ENCODE data around the gene WWOX. TPM values are rescaled to one million over a fixed set of nuclear protein-coding genes. Genes with fewer than 3 reads are reported as not detected.
A peak's percentile ranks its signal among the peaks of the same experiment; 100 is the strongest.

Gene WWOX
- total and polyA plus RNA-seq, 3 experiments from 2014 or later: 17.2 to 18.6 (median 18.2) TPM

DNA sequence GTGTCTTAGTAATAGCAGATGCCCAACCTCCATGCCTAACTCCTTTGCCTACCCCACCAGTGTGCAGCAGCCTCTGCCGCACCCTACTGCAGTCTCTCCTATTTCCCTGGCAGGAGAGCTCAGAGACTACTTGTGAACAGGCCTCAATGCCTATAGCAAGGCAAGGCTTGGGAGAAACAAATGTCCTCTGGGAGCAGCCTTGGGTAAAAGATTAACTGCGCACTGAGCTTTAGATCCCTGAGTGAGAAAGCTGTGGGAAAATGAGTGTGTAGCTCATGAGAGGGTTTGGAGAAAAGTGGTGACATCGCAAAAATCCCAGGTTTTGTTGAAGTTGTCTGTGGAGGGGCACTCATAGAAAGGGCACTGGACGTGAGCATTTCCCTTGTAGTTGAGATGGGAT, 335.8 kb downstream of the WWOX start:
- Histone ChIP-seq H3K27me3 (ENCODE audit: insufficient read depth, low read length, poor library complexity, severe bottlenecking) (no peaks in the 10 kb centered on the region), H3K36me3 (ENCODE audit: insufficient read depth, low read length) (no peaks in the 10 kb centered on the region), H3K27ac (ENCODE audit: low read depth, low read length) (no peak overlapping the region), H3K4me1 (ENCODE audit: insufficient read depth, low read length) (no peaks in the 10 kb centered on the region), H3K4me3 (ENCODE audit: low read length) (no peak overlapping the region), H3K9me3 (ENCODE audit: low read length) (no peaks in the 10 kb centered on the region)
- H3K9me3 Mint-ChIP-seq: no peaks in the 10 kb centered on the region
- no peak for DNase-seq
- H3K27me3 Mint-ChIP-seq: no peaks in the 10 kb centered on the region
- no peaks in the 10 kb centered on the region for H3K4me1 Mint-ChIP-seq
- no peak overlapping the region for H3K27ac Mint-ChIP-seq
- ChIA-PET POLR2A (no interaction called here), CTCF (interaction anchor here (1.0 to 1.4 kb wide), 3 partner anchors 10 to 29 kb away, joined by 3 read pairs; no protein-coding TSS in a partner anchor)
- H3K4me3 Mint-ChIP-seq: no peak overlapping the region
- peaks cover 10 to 24% (median 23%) of the 10 kb centered on the region in 3 donors for H3K36me3 Mint-ChIP-seq

DNA sequence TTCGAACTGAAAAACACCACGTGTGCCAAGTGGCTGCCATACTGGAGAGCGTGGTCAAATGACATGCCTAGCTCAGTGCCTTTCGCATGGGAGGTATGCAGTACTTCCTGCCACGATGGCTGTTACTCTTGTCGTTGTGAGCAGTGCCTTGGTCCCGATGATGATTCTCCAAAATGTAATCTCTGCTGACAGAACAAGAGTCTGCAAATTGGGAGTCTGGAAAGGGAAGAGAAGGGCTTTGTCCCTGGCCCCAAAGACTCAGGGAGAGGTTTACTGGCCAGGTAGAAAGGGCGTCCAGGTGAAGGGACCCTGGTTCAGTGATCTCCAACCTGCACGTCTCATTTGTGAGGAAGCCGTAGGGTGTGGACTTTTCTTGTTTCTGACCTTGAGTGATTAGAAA, 336.6 kb downstream of the WWOX start:
- Mint-ChIP-seq H3K36me3 (peaks cover 7 to 21% (median 19%) of the 10 kb centered on the region in 3 donors), H3K4me3 (no peak overlapping the region), H3K4me1 (no peaks in the 10 kb centered on the region), H3K27ac (no peak overlapping the region), H3K27me3 (no peaks in the 10 kb centered on the region), H3K9me3 (no peaks in the 10 kb centered on the region)
- CTCF ChIA-PET: interaction anchor here (1.3 to 1.4 kb wide), 3 partner anchors 9 to 45 kb away, joined by 3 read pairs; no protein-coding TSS in a partner anchor
- DNase-seq: no peak
- Histone ChIP-seq H3K27ac (ENCODE audit: low read depth, low read length) (no peak overlapping the region), H3K4me1 (ENCODE audit: insufficient read depth, low read length) (no peaks in the 10 kb centered on the region), H3K9me3 (ENCODE audit: low read length) (no peaks in the 10 kb centered on the region), H3K27me3 (ENCODE audit: insufficient read depth, low read length, poor library complexity, severe bottlenecking) (no peaks in the 10 kb centered on the region), H3K36me3 (ENCODE audit: insufficient read depth, low read length) (no peaks in the 10 kb centered on the region), H3K4me3 (ENCODE audit: low read length) (no peak overlapping the region)
- POLR2A ChIA-PET: no interaction called here

DNA sequence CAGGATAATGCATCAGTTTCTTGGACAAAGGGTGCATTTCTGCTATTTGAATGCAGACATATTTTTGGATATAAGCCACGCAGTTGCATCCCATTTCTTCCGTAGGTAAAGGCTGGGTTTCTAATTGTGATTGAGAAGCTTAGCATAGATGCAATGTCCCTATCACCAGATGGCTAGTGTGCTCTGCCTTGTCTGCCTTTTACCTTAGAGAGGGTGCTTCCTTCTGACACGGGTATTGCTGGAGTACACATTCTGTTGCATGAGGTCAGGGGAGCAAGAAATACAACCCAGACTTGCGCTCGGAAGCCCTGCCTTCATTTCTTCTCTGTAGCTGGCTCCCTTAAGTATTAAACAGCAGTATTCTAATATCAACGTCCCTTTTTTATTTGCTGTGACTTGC, 337.4 kb downstream of the WWOX start:
- Histone ChIP-seq H3K9me3 (ENCODE audit: low read length) (no peaks in the 10 kb centered on the region), H3K4me1 (ENCODE audit: insufficient read depth, low read length) (no peaks in the 10 kb centered on the region), H3K4me3 (ENCODE audit: low read length) (no peak overlapping the region), H3K27ac (ENCODE audit: low read depth, low read length) (no peak overlapping the region), H3K36me3 (ENCODE audit: insufficient read depth, low read length) (no peaks in the 10 kb centered on the region), H3K27me3 (ENCODE audit: insufficient read depth, low read length, poor library complexity, severe bottlenecking) (no peaks in the 10 kb centered on the region)
- H3K4me1 Mint-ChIP-seq: no peaks in the 10 kb centered on the region
- H3K9me3 Mint-ChIP-seq: no peaks in the 10 kb centered on the region
- H3K4me3 Mint-ChIP-seq: no peak overlapping the region
- no peak overlapping the region for H3K27ac Mint-ChIP-seq
- H3K27me3 Mint-ChIP-seq: no peaks in the 10 kb centered on the region
- DNase-seq: no peak
- peaks cover 6 to 24% (median 19%) of the 10 kb centered on the region in 3 donors for H3K36me3 Mint-ChIP-seq
- ChIA-PET POLR2A (no interaction called here), CTCF (interaction anchor here (1.3 to 1.4 kb wide), 2 partner anchors 30 to 45 kb away, joined by 3 read pairs; no protein-coding TSS in a partner anchor)

DNA sequence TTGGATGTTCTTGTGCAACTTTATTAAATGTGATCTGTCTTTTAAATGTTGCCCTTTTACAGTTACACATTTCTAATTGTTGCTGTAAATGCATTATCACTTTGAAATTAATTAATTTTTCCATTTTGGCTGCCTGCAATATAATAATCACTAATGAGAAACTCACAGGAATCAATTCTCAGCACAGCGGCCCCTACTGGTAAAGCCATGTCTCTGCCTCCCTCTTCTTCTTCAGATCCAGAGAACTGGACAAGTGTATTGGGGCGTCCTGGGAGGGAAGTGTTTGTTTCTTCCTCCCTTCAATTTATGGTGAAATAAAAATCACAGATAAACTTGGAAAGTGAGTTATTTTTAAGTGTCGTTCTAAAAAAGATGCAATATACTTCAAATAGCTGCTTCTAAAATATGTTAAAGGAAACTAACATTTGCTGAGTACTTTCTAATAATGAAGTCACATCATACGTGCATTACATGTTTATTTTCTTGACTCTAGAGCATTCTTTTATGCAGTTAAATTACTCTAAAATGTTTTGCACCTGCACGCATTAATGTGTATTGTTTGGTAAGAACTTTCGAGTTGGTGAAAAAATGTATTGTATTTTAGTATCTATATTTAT, 338.0 kb downstream of the WWOX start:
- peaks cover 6 to 25% (median 18%) of the 10 kb centered on the region in 3 donors for H3K36me3 Mint-ChIP-seq

DNA sequence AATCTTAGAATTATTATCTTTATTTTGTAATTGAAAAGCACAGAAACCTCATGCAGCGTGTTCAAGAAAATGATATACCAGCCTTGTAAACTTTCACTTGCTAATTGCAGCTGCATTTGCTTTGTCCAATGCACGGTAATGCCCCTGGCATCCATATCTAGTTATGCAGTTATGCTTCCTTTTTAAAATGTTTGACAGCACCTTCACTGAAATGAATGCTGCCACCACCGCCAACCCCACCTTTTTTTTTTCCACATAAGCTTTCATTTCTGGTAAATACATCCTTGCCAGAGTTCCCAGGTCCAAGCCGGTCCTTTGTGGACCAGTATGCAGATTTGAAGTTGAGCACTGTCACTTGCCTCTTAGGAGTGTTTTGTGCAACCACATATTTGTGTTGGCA, 338.8 kb downstream of the WWOX start:
- no peaks in the 10 kb centered on the region for H3K27me3 Mint-ChIP-seq
- no peak overlapping the region for H3K4me3 Mint-ChIP-seq
- ChIA-PET POLR2A (no interaction called here), CTCF (no interaction called here)
- Histone ChIP-seq H3K27ac (ENCODE audit: low read depth, low read length) (no peak overlapping the region), H3K36me3 (ENCODE audit: insufficient read depth, low read length) (no peaks in the 10 kb centered on the region), H3K4me3 (ENCODE audit: low read length) (no peak overlapping the region), H3K4me1 (ENCODE audit: insufficient read depth, low read length) (no peaks in the 10 kb centered on the region), H3K9me3 (ENCODE audit: low read length) (no peaks in the 10 kb centered on the region), H3K27me3 (ENCODE audit: insufficient read depth, low read length, poor library complexity, severe bottlenecking) (no peaks in the 10 kb centered on the region)
- peaks cover 4 to 19% (median 10%) of the 10 kb centered on the region in 3 donors for H3K36me3 Mint-ChIP-seq
- H3K4me1 Mint-ChIP-seq: no peaks in the 10 kb centered on the region
- H3K27ac Mint-ChIP-seq: no peak overlapping the region
- no peaks in the 10 kb centered on the region for H3K9me3 Mint-ChIP-seq
- DNase-seq: no peak

More for the DNA sequence above, 338.0 kb downstream of the WWOX start:
- Histone ChIP-seq H3K4me3 (ENCODE audit: low read length) (no peak overlapping the region), H3K4me1 (ENCODE audit: insufficient read depth, low read length) (no peaks in the 10 kb centered on the region), H3K27me3 (ENCODE audit: insufficient read depth, low read length, poor library complexity, severe bottlenecking) (no peaks in the 10 kb centered on the region), H3K36me3 (ENCODE audit: insufficient read depth, low read length) (no peaks in the 10 kb centered on the region), H3K9me3 (ENCODE audit: low read length) (no peaks in the 10 kb centered on the region), H3K27ac (ENCODE audit: low read depth, low read length) (no peak overlapping the region)
- no peaks in the 10 kb centered on the region for H3K4me1 Mint-ChIP-seq
- H3K4me3 Mint-ChIP-seq: no peak overlapping the region
- H3K27ac Mint-ChIP-seq: no peak overlapping the region
- no peaks in the 10 kb centered on the region for H3K9me3 Mint-ChIP-seq
- CTCF ChIA-PET: interaction anchor here (1.3 kb wide), 1 partner anchor 44 kb away, joined by 3 read pairs; no protein-coding TSS in a partner anchor
- peak in 4 of 5 donors; percentile 1 to 47 (median 6) for DNase-seq
- POLR2A ChIA-PET: no interaction called here
- no peaks in the 10 kb centered on the region for H3K27me3 Mint-ChIP-seq

DNA sequence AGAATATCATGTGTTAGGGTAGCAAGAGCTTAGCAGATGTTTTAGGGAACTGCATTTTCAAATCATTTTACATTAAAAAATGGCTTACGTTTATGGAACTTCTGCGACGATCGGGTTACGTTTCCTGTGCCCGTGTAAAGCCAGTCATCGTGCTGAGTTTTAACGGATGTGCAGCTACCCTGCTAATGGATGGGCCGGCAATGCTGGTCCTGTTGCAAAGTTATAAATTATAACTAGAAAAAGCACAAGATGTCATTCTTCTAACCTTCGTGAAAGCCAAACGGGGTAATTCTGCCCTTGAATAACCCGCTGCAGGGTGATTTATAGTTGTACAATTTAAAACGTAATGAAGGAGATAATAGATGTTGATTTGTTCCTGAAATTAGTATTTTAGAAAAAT, 339.2 kb downstream of the WWOX start:
- H3K9me3 ChIP-seq (ENCODE audit: low read length): no peaks in the 10 kb centered on the region
- no peaks in the 10 kb centered on the region for H3K4me1 ChIP-seq (ENCODE audit: insufficient read depth, low read length)
- H3K27ac ChIP-seq (ENCODE audit: low read depth, low read length): no peak overlapping the region
- no peak for DNase-seq
- H3K27me3 ChIP-seq (ENCODE audit: insufficient read depth, low read length, poor library complexity, severe bottlenecking): no peaks in the 10 kb centered on the region
- peaks cover 4 to 18% (median 7%) of the 10 kb centered on the region in 3 donors for H3K36me3 Mint-ChIP-seq
- POLR2A ChIA-PET: no interaction called here
- no peaks in the 10 kb centered on the region for H3K9me3 Mint-ChIP-seq
- H3K4me1 Mint-ChIP-seq: no peaks in the 10 kb centered on the region
- no peaks in the 10 kb centered on the region for H3K27me3 Mint-ChIP-seq
- H3K27ac Mint-ChIP-seq: no peak overlapping the region
- no peak overlapping the region for H3K4me3 Mint-ChIP-seq
- CTCF ChIA-PET: no interaction called here
- no peak overlapping the region for H3K4me3 ChIP-seq (ENCODE audit: low read length)
- no peaks in the 10 kb centered on the region for H3K36me3 ChIP-seq (ENCODE audit: insufficient read depth, low read length)

DNA sequence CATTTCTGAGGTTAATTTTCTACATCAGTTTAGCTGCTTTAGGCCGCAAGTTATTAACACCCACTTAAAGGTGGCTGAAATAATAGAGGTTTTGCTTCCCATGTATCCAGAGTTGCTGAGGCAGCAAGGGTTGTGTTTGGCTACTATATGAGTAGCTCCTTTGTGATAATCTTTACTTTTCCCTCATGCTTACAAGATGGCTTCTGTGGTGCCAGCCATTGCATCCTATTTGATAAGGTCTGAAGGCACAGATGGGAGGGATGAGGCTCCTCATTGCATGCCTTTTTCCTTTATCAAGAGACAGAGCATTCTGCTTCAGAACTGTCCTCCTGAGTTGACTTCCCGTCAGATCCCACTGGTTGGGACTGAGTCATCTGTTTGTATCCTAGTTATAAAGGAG, 340.2 kb downstream of the WWOX start:
- Histone ChIP-seq H3K27ac (ENCODE audit: low read depth, low read length) (no peak overlapping the region), H3K27me3 (ENCODE audit: insufficient read depth, low read length, poor library complexity, severe bottlenecking) (no peaks in the 10 kb centered on the region), H3K4me3 (ENCODE audit: low read length) (no peak overlapping the region), H3K9me3 (ENCODE audit: low read length) (no peaks in the 10 kb centered on the region), H3K36me3 (ENCODE audit: insufficient read depth, low read length) (no peaks in the 10 kb centered on the region), H3K4me1 (ENCODE audit: insufficient read depth, low read length) (no peaks in the 10 kb centered on the region)
- no peak for DNase-seq
- H3K4me3 Mint-ChIP-seq: no peak overlapping the region
- H3K36me3 Mint-ChIP-seq: peaks cover 0 to 12% (median under 1%) of the 10 kb centered on the region in 3 donors
- H3K9me3 Mint-ChIP-seq: no peaks in the 10 kb centered on the region
- H3K27ac Mint-ChIP-seq: peak overlapping the region in 1 of 8 donors; percentile 27
- ChIA-PET POLR2A (no interaction called here), CTCF (no interaction called here)
- no peaks in the 10 kb centered on the region for H3K4me1 Mint-ChIP-seq
- no peaks in the 10 kb centered on the region for H3K27me3 Mint-ChIP-seq

DNA sequence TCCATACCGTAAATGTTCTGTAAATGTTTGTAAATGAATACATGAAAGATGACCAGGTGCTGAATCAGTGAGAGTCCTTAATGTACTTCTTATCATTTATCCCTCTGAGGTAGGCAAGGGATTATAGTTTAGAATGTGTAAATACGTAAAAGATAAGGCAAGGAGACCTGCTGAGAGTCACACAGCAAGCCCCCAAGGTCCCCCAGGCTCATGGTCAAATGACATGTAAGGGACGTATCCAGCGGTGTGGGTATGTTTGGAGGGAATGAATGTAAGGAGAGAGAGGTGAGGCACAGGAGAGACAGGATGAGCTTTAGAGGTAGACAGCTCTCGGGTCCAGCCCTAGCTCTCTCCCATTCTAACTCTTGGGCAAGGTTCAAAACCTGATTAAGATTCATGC, 341.8 kb downstream of the WWOX start:
- Mint-ChIP-seq H3K4me1 (no peaks in the 10 kb centered on the region), H3K9me3 (no peaks in the 10 kb centered on the region)

More for the DNA sequence above, 341.8 kb downstream of the WWOX start:
- no peaks in the 10 kb centered on the region for H3K27me3 ChIP-seq (ENCODE audit: insufficient read depth, low read length, poor library complexity, severe bottlenecking)
- no peak for DNase-seq
- H3K27ac ChIP-seq (ENCODE audit: low read depth, low read length): no peak overlapping the region
- H3K27me3 Mint-ChIP-seq: no peaks in the 10 kb centered on the region
- H3K4me3 ChIP-seq (ENCODE audit: low read length): no peak overlapping the region
- ChIA-PET POLR2A (no interaction called here), CTCF (no interaction called here)
- H3K9me3 ChIP-seq (ENCODE audit: low read length): no peaks in the 10 kb centered on the region
- H3K4me3 Mint-ChIP-seq: no peak overlapping the region
- H3K4me1 ChIP-seq (ENCODE audit: insufficient read depth, low read length): no peaks in the 10 kb centered on the region
- H3K27ac Mint-ChIP-seq: peak overlapping the region in 1 of 8 donors; percentile 70
- H3K36me3 ChIP-seq (ENCODE audit: insufficient read depth, low read length): no peaks in the 10 kb centered on the region
- peaks cover 0 to 12% (median 0%) of the 10 kb centered on the region in 3 donors for H3K36me3 Mint-ChIP-seq
